Gastrocnemius medialis (tissue), 4 donors: ENCODE results near the gene STARD8.

Experiments
- CTCF ChIP-seq, 5 experiments: fragments of 450-650 bp in 3 of 5; fragments of 200-600 bp in 2 of 5; sonication (generic) in 2 of 5; IDR thresholded peaks in 4 of 5; conservative IDR thresholded peaks in 1 of 5; 1 replicate in 4 of 5; 2 replicates in 1 of 5; pipeline ENCODE4 v1.5.1; 2016 to 2019; ENCODE audit warnings: antibody characterized with exemption in 5 of 5, mild to moderate bottlenecking in 3 of 5, moderate library complexity in 3 of 5
- POLR2A ChIP-seq, 2 donors: fragments of 450-650 bp; IDR thresholded peaks; one replicate each; pipeline ENCODE4 v1.6.1; 2017; ENCODE audit warnings: antibody characterized with exemption in 2 of 2, mild to moderate bottlenecking in 2 of 2, moderate library complexity in 2 of 2

- TF ChIP-seq CTCF (IDR thresholded peaks at IDR 0.05 in 4 of 5, conservative IDR thresholded peaks at IDR 0.05 in 1 of 5) (no peak), POLR2A (IDR thresholded peaks at IDR 0.05) (no peak)
Observed at GRCh38 chrX:68758671-68759070, 111.2 kb downstream of the STARD8 start.
